RWPE1 (cell line): ENCODE results near the gene PDE4B.

Experiments
- CTCF ChIA-PET: fragments of 350-600 bp; sonication (Branson Sonifier 250); formaldehyde crosslinking; extraction: SDS; loops from one replicate; lab custom pipeline; 2021; lab: Yijun Ruan, JAX
- POLR2A ChIA-PET: fragments of 400-600 bp; formaldehyde crosslinking; extraction: SDS; loops from one replicate; lab custom pipeline; 2020; ENCODE audit warnings: antibody characterized with exemption; ENCODE audit not compliant: low non-redundant PET; lab: Yijun Ruan, JAX
- DNase-seq: peaks from one replicate; pipeline ENCODE4 v3.0.0; 2012; ENCODE audit warnings: low spot score
- H3K27ac ChIP-seq: fragments of 450-650 bp; 2 replicates; pipeline ENCODE4 v1.5.1; 2017
- CTCF ChIP-seq: fragments of 450-650 bp; conservative IDR thresholded peaks from 2 replicates; pipeline ENCODE4 v1.5.1; 2017; ENCODE audit warnings: low read depth, mild to moderate bottlenecking

The PDE4B gene

GRCh38 chr1:66330722-66331141 is 538.0 kb downstream of the PDE4B start:
- TF ChIP-seq CTCF = no peak
- ChIA-PET CTCF (no interaction called here), POLR2A (no interaction called here)
- DNase-seq = no peak
- no peak overlapping the region for H3K27ac ChIP-seq

GRCh38 chr1:66331658-66332547 is 539.2 kb downstream of the PDE4B start:
- ChIA-PET CTCF (interaction anchor here (1.7 kb wide), 1 partner anchor 15 kb away, joined by 3 read pairs; no protein-coding TSS in a partner anchor), POLR2A (no interaction called here)
- DNase-seq = no peak
- no peak for TF ChIP-seq CTCF
- H3K27ac ChIP-seq = no peak overlapping the region

DNA sequence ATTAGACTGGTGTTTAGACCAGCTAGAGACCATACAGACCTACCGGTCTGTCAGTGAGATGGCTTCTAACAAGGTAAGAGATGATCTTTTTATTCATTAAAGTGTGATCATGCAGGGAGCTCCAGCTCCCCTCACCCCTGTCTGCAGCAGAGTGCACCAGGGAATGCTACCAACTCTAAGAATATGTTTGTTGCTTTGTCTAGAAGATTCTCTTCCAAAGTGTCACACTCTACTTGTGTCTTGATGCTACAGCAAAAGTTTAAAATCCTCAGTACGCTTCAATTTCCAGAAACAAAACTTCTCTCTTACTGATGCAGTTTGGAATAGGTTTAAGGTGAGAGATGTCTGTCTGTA is 539.8 kb downstream of the PDE4B start:
- no peak for TF ChIP-seq CTCF
- no peak for DNase-seq
- POLR2A ChIA-PET = no interaction called here
- CTCF ChIA-PET = interaction anchor here (1.7 kb wide), 1 partner anchor 15 kb away, joined by 3 read pairs; no protein-coding TSS in a partner anchor
- no peak overlapping the region for H3K27ac ChIP-seq

- POLR2A ChIA-PET = no interaction called here
- TF ChIP-seq CTCF = no peak
- no peak overlapping the region for H3K27ac ChIP-seq
- DNase-seq = no peak
- CTCF ChIA-PET = no interaction called here
These were observed 540.9 kb downstream of the PDE4B start for GRCh38 chr1:66333466-66334199.

DNA sequence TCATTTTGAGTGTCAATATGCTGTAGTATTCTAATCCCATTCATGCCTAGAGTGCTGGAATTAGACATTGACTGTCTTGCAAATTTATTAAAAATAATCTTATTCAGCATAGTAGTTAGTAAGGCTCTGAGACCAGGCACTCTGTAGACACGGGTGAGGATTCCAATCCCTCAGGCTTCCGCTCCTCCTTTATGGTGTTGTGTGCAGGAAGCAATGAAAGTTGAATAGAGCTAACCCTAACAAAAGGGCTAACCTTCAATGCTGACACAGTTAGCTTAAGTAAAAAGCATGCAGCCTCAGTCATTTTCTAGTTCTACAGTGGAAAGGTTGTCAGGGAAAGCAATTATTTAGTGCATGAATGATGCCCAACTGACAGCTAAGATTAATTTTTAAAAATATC is 541.6 kb downstream of the PDE4B start:
- no peak for DNase-seq
- no peak overlapping the region for H3K27ac ChIP-seq
- CTCF ChIA-PET = no interaction called here
- TF ChIP-seq CTCF = no peak
- POLR2A ChIA-PET = no interaction called here

- no peak for DNase-seq
- no peak for TF ChIP-seq CTCF
- POLR2A ChIA-PET = no interaction called here
- H3K27ac ChIP-seq = no peak overlapping the region
- CTCF ChIA-PET = no interaction called here
These were observed 542.4 kb downstream of the PDE4B start for GRCh38 chr1:66335125-66335524.
